Endothelial cell of umbilical vein (primary cell): ENCODE results near the gene KAT6B.

Experiments used
- EZH2 ChIP-seq: IDR thresholded peaks from 2 replicates; pipeline ENCODE4 v1.6.1; 2012; ENCODE audit warnings: borderline replicate concordance, low read depth, mild to moderate bottlenecking, moderate library complexity, low read length, inconsistent platforms; ENCODE audit not compliant: severe bottlenecking
- JUN ChIP-seq: IDR thresholded peaks from 2 replicates; pipeline ENCODE4 v1.6.1; 2011; ENCODE audit warnings: borderline replicate concordance, low read depth; ENCODE audit not compliant: insufficient read length, insufficient read depth
- POLR2A ChIP-seq: IDR thresholded peaks from 2 replicates; pipeline ENCODE4 v1.6.1; 2012; ENCODE audit warnings: low read depth, mild to moderate bottlenecking, control low read depth, low read length
- POLR2AphosphoS5 ChIP-seq: IDR thresholded peaks from 2 replicates; pipeline ENCODE4 v1.6.1; 2012; ENCODE audit warnings: low read depth, mild to moderate bottlenecking, control low read depth, low read length, moderate library complexity; ENCODE audit not compliant: insufficient read depth
- TF ChIP-seq, protein P1 (sequence below), 2 donors: IDR thresholded peaks; 1 replicate in 1 of 2; 2 replicates in 1 of 2; pipeline ENCODE4 v1.5.1; 2011; ENCODE audit warnings: low read length in 2 of 2, mild to moderate bottlenecking in 2 of 2, moderate library complexity in 2 of 2, control low read depth in 1 of 2, inconsistent platforms in 1 of 2, low read depth in 1 of 2; ENCODE audit not compliant: insufficient read depth in 1 of 2; ENCODE audit errors: extremely low read depth in 1 of 2
- TF ChIP-seq, protein P2 (sequence below): IDR thresholded peaks from 2 replicates; pipeline ENCODE4 v1.6.1; 2011; ENCODE audit not compliant: insufficient read depth, insufficient read length

DNA sequence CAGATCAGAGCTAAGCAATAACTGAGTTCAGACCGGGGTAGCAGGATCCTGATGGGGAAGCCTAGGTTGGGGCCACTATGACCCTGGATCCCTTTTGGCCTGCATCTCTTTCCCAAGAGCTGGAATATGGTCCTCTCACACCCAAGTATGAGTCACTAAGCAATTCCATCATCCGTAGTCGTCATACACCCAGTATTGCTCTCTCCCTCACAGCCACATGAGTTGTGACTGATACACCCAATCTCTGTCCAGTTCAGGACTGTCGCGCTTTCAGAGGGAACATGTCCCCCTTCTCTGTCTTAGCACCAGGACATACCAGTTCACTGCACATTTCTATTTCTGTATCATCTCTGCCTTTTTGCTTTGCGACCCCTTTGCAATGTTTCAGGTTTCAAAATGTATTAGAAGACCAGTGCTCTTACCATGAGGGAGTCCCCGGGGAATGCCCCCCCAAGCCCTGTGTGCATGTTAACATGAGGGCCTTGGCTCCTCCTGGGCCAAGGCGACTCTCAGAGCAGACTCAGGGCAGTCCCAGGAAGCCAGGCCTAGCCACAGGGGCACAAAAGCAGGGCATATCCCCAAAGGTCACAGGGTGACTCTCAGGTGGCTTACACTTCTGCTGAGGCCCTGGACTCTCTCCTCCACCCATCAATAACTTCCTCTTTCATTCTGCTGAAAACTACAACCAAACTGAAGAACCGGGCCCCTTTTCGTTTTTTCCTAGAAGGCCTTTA, 209.7 kb downstream of the KAT6B start:
- TF ChIP-seq, protein P1, sequence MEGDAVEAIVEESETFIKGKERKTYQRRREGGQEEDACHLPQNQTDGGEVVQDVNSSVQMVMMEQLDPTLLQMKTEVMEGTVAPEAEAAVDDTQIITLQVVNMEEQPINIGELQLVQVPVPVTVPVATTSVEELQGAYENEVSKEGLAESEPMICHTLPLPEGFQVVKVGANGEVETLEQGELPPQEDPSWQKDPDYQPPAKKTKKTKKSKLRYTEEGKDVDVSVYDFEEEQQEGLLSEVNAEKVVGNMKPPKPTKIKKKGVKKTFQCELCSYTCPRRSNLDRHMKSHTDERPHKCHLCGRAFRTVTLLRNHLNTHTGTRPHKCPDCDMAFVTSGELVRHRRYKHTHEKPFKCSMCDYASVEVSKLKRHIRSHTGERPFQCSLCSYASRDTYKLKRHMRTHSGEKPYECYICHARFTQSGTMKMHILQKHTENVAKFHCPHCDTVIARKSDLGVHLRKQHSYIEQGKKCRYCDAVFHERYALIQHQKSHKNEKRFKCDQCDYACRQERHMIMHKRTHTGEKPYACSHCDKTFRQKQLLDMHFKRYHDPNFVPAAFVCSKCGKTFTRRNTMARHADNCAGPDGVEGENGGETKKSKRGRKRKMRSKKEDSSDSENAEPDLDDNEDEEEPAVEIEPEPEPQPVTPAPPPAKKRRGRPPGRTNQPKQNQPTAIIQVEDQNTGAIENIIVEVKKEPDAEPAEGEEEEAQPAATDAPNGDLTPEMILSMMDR (IDR thresholded peaks at IDR 0.05; ENCODE audit: extremely low read depth in 1 of 2, insufficient read depth in 1 of 2, low read depth in 1 of 2, low read length in 2 of 2), result no peak
- TF ChIP-seq POLR2AphosphoS5 (no peak), POLR2A (no peak), EZH2 (no peak), JUN (no peak)
- TF ChIP-seq, protein P2, sequence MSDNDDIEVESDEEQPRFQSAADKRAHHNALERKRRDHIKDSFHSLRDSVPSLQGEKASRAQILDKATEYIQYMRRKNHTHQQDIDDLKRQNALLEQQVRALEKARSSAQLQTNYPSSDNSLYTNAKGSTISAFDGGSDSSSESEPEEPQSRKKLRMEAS, result no peak
